B cell (primary cell): Measurements from ENCODE around the gene STK38L. TPM values are rescaled to one million over a fixed set of nuclear protein-coding genes. Genes with fewer than 3 reads are reported as not detected.

Source experiments
- ATAC-seq: fragments of 200-7000 bp; cut with Tn5 transposase; one replicate; pipeline ENCODE4 v1.10.0; 2021; ENCODE audit warnings: low read depth, mild to moderate bottlenecking, moderate number of reproducible peaks, moderate library complexity
- CTCF ChIA-PET: fragments of 350-600 bp; sonication (Branson Sonifier 250); formaldehyde crosslinking; loops from one replicate; lab custom pipeline; 2021; ENCODE audit warnings: antibody characterized with exemption, inconsistent platforms; lab: Charles Lee
- POLR2A ChIA-PET: fragments of 350-600 bp; sonication (Branson Sonifier 250); formaldehyde crosslinking; loops from one replicate; lab custom pipeline; 2021; ENCODE audit warnings: antibody characterized with exemption; lab: Charles Lee
- DNase-seq: peaks from one replicate; pipeline ENCODE4 v3.0.0; 2013
- H2AFZ ChIP-seq: 2 replicates; pipeline ENCODE4 v1.6.1; 2012; ENCODE audit warnings: mild to moderate bottlenecking, low read depth, low read length; ENCODE audit not compliant: insufficient read depth, poor library complexity, severe bottlenecking
- H3K27ac ChIP-seq, 2 donors: 1 replicate in 1 of 2; 2 replicates in 1 of 2; pipeline ENCODE4 v1.5.1; 2012 to 2013; ENCODE audit warnings: low read length in 2 of 2, mild to moderate bottlenecking in 2 of 2, moderate library complexity in 1 of 2
- H3K27me3 ChIP-seq, 4 experiments: fragments of 200-600 bp in 1 of 4; sonication (generic) in 1 of 4; replicated peaks in 1 of 4; 1 replicate in 2 of 4; 2 replicates in 2 of 4; pipeline versions ENCODE4 v1.6.1 to v1.7.0; 2013 to 2016; ENCODE audit warnings: low read length in 3 of 4, mild to moderate bottlenecking in 2 of 4, mixed read lengths in 1 of 4, moderate library complexity in 1 of 4; ENCODE audit not compliant: insufficient read depth in 4 of 4, control insufficient read depth in 3 of 4; ENCODE audit errors: control extremely low read depth in 1 of 4
- H3K36me3 ChIP-seq, 2 experiments: replicated peaks in 1 of 2; 1 replicate in 1 of 2; 2 replicates in 1 of 2; pipeline versions ENCODE4 v1.6.1 to v1.7.1; 2013; ENCODE audit warnings: low read length in 1 of 2; ENCODE audit not compliant: insufficient read depth in 2 of 2, control insufficient read depth in 1 of 2; ENCODE audit errors: control extremely low read depth in 1 of 2, extremely low read depth in 1 of 2
- H3K4me1 ChIP-seq, 2 donors: fragments of 200-600 bp in 1 of 2; sonication (generic) in 1 of 2; 1 replicate in 1 of 2; 2 replicates in 1 of 2; pipeline versions ENCODE4 v1.5.1 to v1.6.1; 2013 to 2017; ENCODE audit warnings: low read length in 2 of 2; ENCODE audit not compliant: control insufficient read depth in 2 of 2, insufficient read depth in 2 of 2
- H3K4me2 ChIP-seq: replicated peaks from 2 replicates; pipeline ENCODE3; 2012; ENCODE audit warnings: mild to moderate bottlenecking, low read depth, low read length; ENCODE audit not compliant: poor library complexity, severe bottlenecking
- H3K4me3 ChIP-seq, 5 experiments: fragments of 200-600 bp in 1 of 5; sonication (generic) in 1 of 5; 1 replicate in 3 of 5; 2 replicates in 2 of 5; pipeline versions ENCODE4 v1.5.1 to v1.7.0; 2011 to 2016; ENCODE audit warnings: low read length in 4 of 5, mild to moderate bottlenecking in 4 of 5, low read depth in 2 of 5, control low read depth in 1 of 5, moderate library complexity in 1 of 5; ENCODE audit not compliant: insufficient read depth in 1 of 5; ENCODE audit errors: control extremely low read depth in 1 of 5, extremely low read depth in 1 of 5
- H3K79me2 ChIP-seq: fragments of 200-600 bp; sonication (generic); one replicate; pipeline ENCODE4 v1.6.0; 2016; ENCODE audit warnings: low read length; ENCODE audit not compliant: control insufficient read depth, insufficient read depth
- H3K9ac ChIP-seq: fragments of 200-600 bp; sonication (generic); 2 replicates; pipeline ENCODE4 v1.6.1; 2017; ENCODE audit warnings: mild to moderate bottlenecking, low read length, moderate library complexity
- H3K9me3 ChIP-seq, 3 donors: one replicate each; pipeline versions ENCODE4 v1.6.1 to v1.7.1; 2013; ENCODE audit warnings: low read length in 2 of 3; ENCODE audit not compliant: control insufficient read depth in 2 of 3, insufficient read depth in 1 of 3; ENCODE audit errors: control extremely low read depth in 1 of 3
- H4K20me1 ChIP-seq: 2 replicates; pipeline ENCODE4 v1.6.0; 2012; ENCODE audit warnings: mild to moderate bottlenecking, low read length; ENCODE audit not compliant: insufficient read depth, control insufficient read depth, poor library complexity, severe bottlenecking
- H3K27ac Mint-ChIP-seq: one replicate; pipeline ENCODE4 v1.8.0; 2021; ENCODE audit warnings: mixed read lengths
- H3K27me3 Mint-ChIP-seq: one replicate; pipeline ENCODE4 v1.8.0; 2021; ENCODE audit warnings: mixed read lengths
- H3K4me1 Mint-ChIP-seq: one replicate; pipeline ENCODE4 v1.8.0; 2021; ENCODE audit warnings: mixed read lengths
- H3K4me3 Mint-ChIP-seq: one replicate; pipeline ENCODE4 v1.8.0; 2021; ENCODE audit warnings: mixed read lengths
- H3K9me3 Mint-ChIP-seq: one replicate; pipeline ENCODE4 v1.8.0; 2022; ENCODE audit warnings: mixed read lengths; ENCODE audit not compliant: insufficient read depth
- CTCF ChIP-seq: fragments of 200-600 bp; IDR thresholded peaks from one replicate; pipeline ENCODE4 v1.8.0; 2022; ENCODE audit warnings: antibody characterized with exemption, mild to moderate bottlenecking
- EZH2 ChIP-seq: IDR thresholded peaks from 2 replicates; pipeline ENCODE4 v1.6.1; 2012; ENCODE audit warnings: borderline replicate concordance, low read depth, mild to moderate bottlenecking, moderate library complexity, low read length; ENCODE audit not compliant: insufficient read depth, poor library complexity, severe bottlenecking
- WGBS: methylation state at CpG from one replicate; pipeline ENCODE4 v1.1.5; 2013; ENCODE audit warnings: missing lambda C conversion rate; ENCODE audit not compliant: insufficient coverage; 5-methylcytosine and 5-hydroxymethylcytosine counted together
- intact Hi-C: fragments of 100-400 bp; cut with micrococcal nuclease; formaldehyde crosslinking; loops from one replicate; pipeline ENCODE4 v1.10.0; 2022
- polyA plus RNA-seq: library from polyadenylated mRNA; depleted of rRNA; stranded (reverse); fragments of >200 nt; gene quantifications from 2 replicates; pipeline ENCODE4 v1.2.3, GENCODE V29; 2012
- total RNA-seq, 2 donors: library from RNA; stranded (reverse); fragments of 120-200 nt in 1 of 2; gene quantifications; 1 replicate in 1 of 2; 2 replicates in 1 of 2; pipeline versions ENCODE4 v1.2.3 to v1.2.4, GENCODE V29; 2013 to 2022

Gene STK38L
- total and polyA plus RNA-seq, 2 donors (not counting 1 experiment from before 2014, with no cell fraction given), result 5.5 to 21.2 TPM

GRCh38 chr12:27210187-27210586 is 33.9 kb upstream of the STK38L start:
- CTCF ChIA-PET, result no interaction called here
- H3K9me3 Mint-ChIP-seq, result peaks cover 7% of the 10 kb centered on the region
- DNase-seq, result no peak
- no peaks in the 10 kb centered on the region for H4K20me1 ChIP-seq
- H3K4me3 Mint-ChIP-seq, result no peak overlapping the region
- H3K79me2 ChIP-seq, result no peaks in the 10 kb centered on the region
- H3K4me2 ChIP-seq, result no peak overlapping the region
- H3K4me1 Mint-ChIP-seq, result peaks cover 6% of the 10 kb centered on the region
- no peak overlapping the region for H3K27ac Mint-ChIP-seq
- no peaks in the 10 kb centered on the region for H3K27me3 Mint-ChIP-seq
- H3K9me3 ChIP-seq, result peaks cover 3 to 6% (median 5%) of the 10 kb centered on the region in 3 donors
- H3K9ac ChIP-seq, result no peak overlapping the region
- H3K4me1 ChIP-seq, result peaks cover 0 to 3% of the 10 kb centered on the region in 2 donors
- ATAC-seq, result no peak
- no peak overlapping the region for H3K27ac ChIP-seq
- no peak for TF ChIP-seq EZH2
- H3K4me3 ChIP-seq, result no peak overlapping the region
- no peaks in the 10 kb centered on the region for H3K36me3 ChIP-seq
- no CpG with 5 or more reads among the region's 2 CpGs for WGBS
- intact Hi-C loops, result no loop called here
- no peak overlapping the region for H2AFZ ChIP-seq
- no peaks in the 10 kb centered on the region for H3K27me3 ChIP-seq
- POLR2A ChIA-PET, result no interaction called here

GRCh38 chr12:27212861-27213260 is 31.2 kb upstream of the STK38L start:
- Histone ChIP-seq H3K4me2 (no peak overlapping the region), H3K9ac (no peak overlapping the region), H4K20me1 (no peaks in the 10 kb centered on the region), H3K4me3 (no peak overlapping the region), H2AFZ (no peak overlapping the region), H3K27me3 (no peaks in the 10 kb centered on the region), H3K36me3 (no peaks in the 10 kb centered on the region), H3K79me2 (no peaks in the 10 kb centered on the region), H3K9me3 (peaks cover 3 to 6% (median 5%) of the 10 kb centered on the region in 3 donors), H3K27ac (no peak overlapping the region), H3K4me1 (no peaks in the 10 kb centered on the region)
- no CpG with 5 or more reads among the region's 1 CpG for whole genome bisulfite sequencing
- no peak for DNase-seq
- Mint-ChIP-seq H3K27ac (no peak overlapping the region), H3K4me3 (no peak overlapping the region), H3K27me3 (no peaks in the 10 kb centered on the region), H3K4me1 (peaks cover under 1% of the 10 kb centered on the region), H3K9me3 (peaks cover 7% of the 10 kb centered on the region)
- no peak for TF ChIP-seq EZH2
- no peak for TF ChIP-seq CTCF
- ATAC-seq, result no peak
- ChIA-PET CTCF (no interaction called here), POLR2A (no interaction called here)
- intact Hi-C loops, result no loop called here
